LNCaP clone FGC (cell line): ENCODE data around the gene DHFR.

Source experiments
- DNase-seq: peaks from one replicate; pipeline ENCODE4 v3.0.0-alpha.2; 2011; ENCODE audit warnings: low read depth
- H3K4me3 ChIP-seq: 2 replicates; pipeline ENCODE4 v1.5.1; 2011; ENCODE audit warnings: mild to moderate bottlenecking, low read depth, low read length, control low read depth
- CTCF ChIP-seq: IDR thresholded peaks from 2 replicates; pipeline ENCODE4 v1.5.1; 2012; ENCODE audit warnings: mild to moderate bottlenecking; ENCODE audit not compliant: control insufficient read depth, insufficient read depth; ENCODE audit errors: extremely low read depth

The DHFR gene

GRCh38 chr5:80634193-80634592 lies 20.6 kb downstream of the DHFR start:
- DNase-seq, result no peak
- no peak overlapping the region for H3K4me3 ChIP-seq
- TF ChIP-seq CTCF, result no peak

- no peak for TF ChIP-seq CTCF
- H3K4me3 ChIP-seq, result no peak overlapping the region
- no peak for DNase-seq
These were observed 22.1 kb downstream of the DHFR start for GRCh38 chr5:80632700-80633099.

GRCh38 chr5:80631278-80632259 lies 23.2 kb downstream of the DHFR start:
- no peak overlapping the region for H3K4me3 ChIP-seq
- DNase-seq, result no peak
- TF ChIP-seq CTCF, result no peak

DNA sequence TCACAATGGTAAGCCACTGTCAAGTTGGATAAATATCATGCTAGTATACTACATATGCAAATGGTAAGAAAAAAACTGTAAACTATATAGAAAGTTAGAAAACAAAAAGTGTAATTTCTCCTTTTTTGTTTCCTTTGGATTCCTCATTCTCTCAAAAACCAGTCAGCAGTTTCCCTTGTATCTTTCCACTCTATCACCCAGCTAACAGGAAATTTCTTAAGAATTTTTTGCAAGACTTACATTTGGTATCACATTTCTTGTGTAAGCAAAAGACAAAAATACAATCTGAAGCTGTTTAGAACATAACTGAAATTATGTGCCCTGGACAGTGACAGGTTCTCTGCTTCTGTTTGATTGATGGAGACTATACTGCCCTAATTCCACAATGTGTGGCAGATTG lies 25.5 kb downstream of the DHFR start:
- H3K4me3 ChIP-seq, result no peak overlapping the region
- no peak for DNase-seq
- TF ChIP-seq CTCF, result no peak

- H3K4me3 ChIP-seq, result no peak overlapping the region
- DNase-seq, result peak; percentile 95
- no peak for TF ChIP-seq CTCF
These were observed 29.6 kb downstream of the DHFR start for GRCh38 chr5:80625230-80625629.

DNA sequence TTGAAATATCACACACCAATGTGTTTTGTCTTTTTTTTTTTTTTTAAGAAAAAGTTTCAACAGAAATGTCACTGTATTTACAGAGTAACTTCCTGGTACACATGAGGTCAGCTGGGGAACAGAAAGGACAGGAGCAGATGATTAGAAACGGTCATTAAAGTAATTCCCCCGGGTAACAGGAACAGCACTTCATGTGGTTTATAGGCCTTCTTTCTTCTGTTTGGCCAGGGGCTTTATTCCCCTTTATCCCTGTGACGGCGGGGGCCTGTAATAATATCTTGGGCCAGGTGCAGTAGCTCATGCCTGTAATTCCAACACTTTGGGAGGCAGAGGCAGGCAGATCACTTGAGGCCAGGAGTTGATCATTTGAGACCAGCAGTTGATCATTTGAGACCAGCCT lies 30.8 kb downstream of the DHFR start:
- DNase-seq, result peak; percentile 75
- TF ChIP-seq CTCF, result no peak
- H3K4me3 ChIP-seq, result no peak overlapping the region
